Suprapubic skin (tissue), 4 donors: ENCODE results near the gene LENEP.

Experiments
- POLR2A ChIP-seq, 2 donors: fragments of 450-650 bp; IDR thresholded peaks; one replicate each; pipeline ENCODE4 v1.6.1; 2017; ENCODE audit warnings: antibody characterized with exemption in 2 of 2, mild to moderate bottlenecking in 2 of 2, moderate library complexity in 2 of 2
- POLR2AphosphoS5 ChIP-seq, 3 donors: sonication (generic); formaldehyde crosslinking; IDR thresholded peaks; one replicate each; pipeline ENCODE4 v1.6.1; 2017; ENCODE audit warnings: antibody characterized with exemption in 3 of 3
- TF ChIP-seq, protein P1 (sequence below), 2 donors: fragments of 200-600 bp in 1 of 2; fragments of 450-650 bp in 1 of 2; sonication (generic) in 1 of 2; IDR thresholded peaks; one replicate each; pipeline ENCODE4 v1.5.1; 2016 to 2019; ENCODE audit warnings: antibody characterized with exemption in 2 of 2, mild to moderate bottlenecking in 1 of 2, moderate library complexity in 1 of 2

DNA sequence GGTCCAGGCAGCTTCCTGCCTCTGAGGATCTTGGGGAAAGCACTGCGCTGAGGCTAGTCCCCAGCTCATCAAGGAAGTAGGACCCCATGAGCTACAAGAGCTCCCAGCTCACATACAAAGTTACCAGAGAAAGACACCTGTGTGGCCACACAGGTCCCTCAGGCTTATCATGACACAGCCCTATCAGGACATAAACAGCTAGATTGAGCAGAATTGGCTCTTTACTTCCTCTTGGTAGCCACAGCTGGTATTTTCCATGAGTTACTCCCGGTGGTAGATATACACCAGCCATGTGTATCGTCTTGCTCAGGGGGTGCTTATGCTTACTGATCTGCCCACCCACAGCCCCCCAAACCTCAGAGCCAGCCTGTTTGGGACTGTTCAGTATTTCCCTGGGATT, 1.2 kb downstream of the LENEP start:
- TF ChIP-seq, protein P1, sequence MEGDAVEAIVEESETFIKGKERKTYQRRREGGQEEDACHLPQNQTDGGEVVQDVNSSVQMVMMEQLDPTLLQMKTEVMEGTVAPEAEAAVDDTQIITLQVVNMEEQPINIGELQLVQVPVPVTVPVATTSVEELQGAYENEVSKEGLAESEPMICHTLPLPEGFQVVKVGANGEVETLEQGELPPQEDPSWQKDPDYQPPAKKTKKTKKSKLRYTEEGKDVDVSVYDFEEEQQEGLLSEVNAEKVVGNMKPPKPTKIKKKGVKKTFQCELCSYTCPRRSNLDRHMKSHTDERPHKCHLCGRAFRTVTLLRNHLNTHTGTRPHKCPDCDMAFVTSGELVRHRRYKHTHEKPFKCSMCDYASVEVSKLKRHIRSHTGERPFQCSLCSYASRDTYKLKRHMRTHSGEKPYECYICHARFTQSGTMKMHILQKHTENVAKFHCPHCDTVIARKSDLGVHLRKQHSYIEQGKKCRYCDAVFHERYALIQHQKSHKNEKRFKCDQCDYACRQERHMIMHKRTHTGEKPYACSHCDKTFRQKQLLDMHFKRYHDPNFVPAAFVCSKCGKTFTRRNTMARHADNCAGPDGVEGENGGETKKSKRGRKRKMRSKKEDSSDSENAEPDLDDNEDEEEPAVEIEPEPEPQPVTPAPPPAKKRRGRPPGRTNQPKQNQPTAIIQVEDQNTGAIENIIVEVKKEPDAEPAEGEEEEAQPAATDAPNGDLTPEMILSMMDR (IDR thresholded peaks at IDR 0.05): no peak
- no peak for TF ChIP-seq POLR2A (IDR thresholded peaks at IDR 0.05)
- no peak for TF ChIP-seq POLR2AphosphoS5 (IDR thresholded peaks at IDR 0.05)
